ENCODE results near the gene PAEP.

- TF ChIP-seq CTCF (IDR thresholded peaks at IDR 0.05) (no peak), POLR2A (IDR thresholded peaks at IDR 0.05) (no peak)
These were observed 34.7 kb downstream of the PAEP start for GRCh38 chr9:135596211-135596610.
